ENCODE measurements around the gene ROR1. TPM values are rescaled to one million over a fixed set of nuclear protein-coding genes. Genes with fewer than 3 reads are reported as not detected.

ROR1 gene
- polyA plus RNA-seq, 6 donors from 2014 or later: 0.36 to 6.2 (median 1.3) TPM

- Mint-ChIP-seq H3K36me3 (no peaks in the 10 kb centered on the region), H3K27me3 (no peaks in the 10 kb centered on the region), H3K9me3 (no peaks in the 10 kb centered on the region), H3K4me3 (no peak overlapping the region), H3K27ac (no peak overlapping the region), H3K4me1 (no peaks in the 10 kb centered on the region)
- DNase-seq (no peak), ATAC-seq (ENCODE audit: low read depth in 2 of 2) (no peak)
Measured at GRCh38 chr1:63945943-63946342, 172.1 kb downstream of the ROR1 start.

GRCh38 chr1:63946866-63947491 lies 173.2 kb downstream of the ROR1 start:
- Mint-ChIP-seq H3K27me3 (no peaks in the 10 kb centered on the region), H3K4me1 (no peaks in the 10 kb centered on the region), H3K27ac (no peak overlapping the region), H3K36me3 (no peaks in the 10 kb centered on the region), H3K4me3 (no peak overlapping the region), H3K9me3 (peaks cover 0 to 3% (median 0%) of the 10 kb centered on the region in 7 donors)
- DNase-seq (no peak), ATAC-seq (ENCODE audit: low read depth in 2 of 2) (no peak)

- Mint-ChIP-seq H3K36me3 (no peaks in the 10 kb centered on the region), H3K4me3 (no peak overlapping the region), H3K27ac (no peak overlapping the region), H3K4me1 (no peaks in the 10 kb centered on the region), H3K27me3 (no peaks in the 10 kb centered on the region), H3K9me3 (peaks cover 0 to 4% (median 0%) of the 10 kb centered on the region in 7 donors)
- ATAC-seq (ENCODE audit: low read depth in 2 of 2): no peak
- DNase-seq: no peak
Measured at GRCh38 chr1:63947904-63948303, 174.1 kb downstream of the ROR1 start.

GRCh38 chr1:63950023-63950422 lies 176.2 kb downstream of the ROR1 start:
- Mint-ChIP-seq H3K4me1 (no peaks in the 10 kb centered on the region), H3K27me3 (no peaks in the 10 kb centered on the region), H3K4me3 (no peak overlapping the region), H3K27ac (no peak overlapping the region), H3K36me3 (peaks cover 11% of the 10 kb centered on the region in 2 donors), H3K9me3 (peaks cover 5 to 17% (median 14%) of the 10 kb centered on the region in 7 donors)
- DNase-seq (no peak), ATAC-seq (ENCODE audit: low read depth in 2 of 2) (no peak)

- Mint-ChIP-seq H3K9me3 (peaks cover 5 to 26% (median 14%) of the 10 kb centered on the region in 7 donors), H3K4me1 (peaks cover 0 to 5% (median 0%) of the 10 kb centered on the region in 3 donors)
Measured at GRCh38 chr1:63951059-63951946, 177.5 kb downstream of the ROR1 start.

GRCh38 chr1:63954187-63954586 lies 180.4 kb downstream of the ROR1 start:
- H3K4me3 Mint-ChIP-seq: peak overlapping the region in 1 of 8 donors; percentile 28
- H3K4me1 Mint-ChIP-seq: peaks cover 0 to 5% (median 0%) of the 10 kb centered on the region in 3 donors
- peaks cover 11% of the 10 kb centered on the region in 2 donors for H3K36me3 Mint-ChIP-seq
- ATAC-seq (ENCODE audit: low read depth in 2 of 2) (no peak), DNase-seq (no peak)
- no peak overlapping the region for H3K27ac Mint-ChIP-seq
- no peaks in the 10 kb centered on the region for H3K27me3 Mint-ChIP-seq
- H3K9me3 Mint-ChIP-seq: peaks cover 5 to 40% (median 21%) of the 10 kb centered on the region in 7 donors

More at GRCh38 chr1:63951059-63951946, 177.5 kb downstream of the ROR1 start:
- ATAC-seq (ENCODE audit: low read depth in 2 of 2): no peak
- Mint-ChIP-seq H3K27ac (no peak overlapping the region), H3K27me3 (no peaks in the 10 kb centered on the region), H3K36me3 (peaks cover 11% of the 10 kb centered on the region in 2 donors), H3K4me3 (no peak overlapping the region)
- no peak for DNase-seq

- H3K27me3 Mint-ChIP-seq: no peaks in the 10 kb centered on the region
- no peak overlapping the region for H3K27ac Mint-ChIP-seq
- H3K4me1 Mint-ChIP-seq: peaks cover 0 to 5% (median 0%) of the 10 kb centered on the region in 3 donors
- DNase-seq: no peak
- no peak for ATAC-seq (ENCODE audit: low read depth in 2 of 2)
- peaks cover 11 to 47% (median 23%) of the 10 kb centered on the region in 7 donors for H3K9me3 Mint-ChIP-seq
- H3K4me3 Mint-ChIP-seq: no peak overlapping the region
- peaks cover 11% of the 10 kb centered on the region in 2 donors for H3K36me3 Mint-ChIP-seq
Measured at GRCh38 chr1:63955370-63956145, 181.7 kb downstream of the ROR1 start.

GRCh38 chr1:63958556-63958955 lies 184.7 kb downstream of the ROR1 start:
- no peak overlapping the region for H3K4me3 Mint-ChIP-seq
- peaks cover 0 to 5% (median 0%) of the 10 kb centered on the region in 3 donors for H3K4me1 Mint-ChIP-seq
- no peaks in the 10 kb centered on the region for H3K27me3 Mint-ChIP-seq
- H3K36me3 Mint-ChIP-seq: peaks cover 7 to 8% of the 10 kb centered on the region in 2 donors
- ATAC-seq (ENCODE audit: low read depth in 2 of 2) (no peak), DNase-seq (no peak)
- no peak overlapping the region for H3K27ac Mint-ChIP-seq
- H3K9me3 Mint-ChIP-seq: peaks cover 8 to 43% (median 17%) of the 10 kb centered on the region in 7 donors

- no peak for ATAC-seq (ENCODE audit: low read depth in 2 of 2)
- DNase-seq: no peak
- H3K27me3 Mint-ChIP-seq: no peaks in the 10 kb centered on the region
- H3K4me3 Mint-ChIP-seq: no peak overlapping the region
- peaks cover 4 to 26% (median 11%) of the 10 kb centered on the region in 7 donors for H3K9me3 Mint-ChIP-seq
- peaks cover 0 to 5% (median 0%) of the 10 kb centered on the region in 3 donors for H3K4me1 Mint-ChIP-seq
- H3K36me3 Mint-ChIP-seq: no peaks in the 10 kb centered on the region
- H3K27ac Mint-ChIP-seq: no peak overlapping the region
Measured at GRCh38 chr1:63960326-63960725, 186.5 kb downstream of the ROR1 start.

- DNase-seq (no peak), ATAC-seq (ENCODE audit: low read depth in 2 of 2) (no peak)
- H3K36me3 Mint-ChIP-seq: no peaks in the 10 kb centered on the region
- no peaks in the 10 kb centered on the region for H3K9me3 Mint-ChIP-seq
- H3K4me3 Mint-ChIP-seq: no peak overlapping the region
- H3K4me1 Mint-ChIP-seq: no peaks in the 10 kb centered on the region
- no peaks in the 10 kb centered on the region for H3K27me3 Mint-ChIP-seq
- peak overlapping the region in 1 of 6 donors; percentile 44 for H3K27ac Mint-ChIP-seq
Measured at GRCh38 chr1:63966016-63966415, 192.2 kb downstream of the ROR1 start.

GRCh38 chr1:63967901-63968300 lies 194.1 kb downstream of the ROR1 start:
- Mint-ChIP-seq H3K9me3 (no peaks in the 10 kb centered on the region), H3K4me1 (no peaks in the 10 kb centered on the region), H3K27ac (no peak overlapping the region), H3K4me3 (no peak overlapping the region), H3K27me3 (no peaks in the 10 kb centered on the region), H3K36me3 (no peaks in the 10 kb centered on the region)
- ATAC-seq (ENCODE audit: low read depth in 2 of 2) (no peak), DNase-seq (no peak)

- no peaks in the 10 kb centered on the region for H3K27me3 Mint-ChIP-seq
- H3K27ac Mint-ChIP-seq: no peak overlapping the region
- H3K36me3 Mint-ChIP-seq: no peaks in the 10 kb centered on the region
- no peaks in the 10 kb centered on the region for H3K9me3 Mint-ChIP-seq
- H3K4me1 Mint-ChIP-seq: no peaks in the 10 kb centered on the region
- no peak for ATAC-seq (ENCODE audit: low read depth in 2 of 2)
- H3K4me3 Mint-ChIP-seq: no peak overlapping the region
- DNase-seq: no peak
Measured at GRCh38 chr1:63968663-63969440, 195.0 kb downstream of the ROR1 start.

GRCh38 chr1:63969441-63969901 lies 195.7 kb downstream of the ROR1 start:
- Mint-ChIP-seq H3K36me3 (no peaks in the 10 kb centered on the region), H3K4me1 (no peaks in the 10 kb centered on the region), H3K9me3 (no peaks in the 10 kb centered on the region), H3K27me3 (no peaks in the 10 kb centered on the region), H3K27ac (peak overlapping the region in 1 of 6 donors; percentile 44), H3K4me3 (no peak overlapping the region)
- ATAC-seq (ENCODE audit: low read depth in 2 of 2) (no peak), DNase-seq (no peak)
